A549 (cell line): ENCODE data around the gene KCNB1. TPM values are rescaled to one million over a fixed set of nuclear protein-coding genes. Genes with fewer than 3 reads are reported as not detected.
A peak's percentile ranks its signal among the peaks of the same experiment; 100 is the strongest.

Experiments used
- ATAC-seq, 2 experiments: fragments of 200-7000 bp in 1 of 2; fragments of >200 bp in 1 of 2; cut with Nextera tagmentation in 1 of 2; cut with Tn5 transposase in 1 of 2; 3 replicates each; pipeline versions ENCODE4 v1.8.0 to v1.9.1; 2018 to 2020; ENCODE audit warnings: mild to moderate bottlenecking in 1 of 2, moderate library complexity in 1 of 2
- CTCF ChIA-PET: fragments of 300-600 bp; sonication (Branson Sonifier 250); formaldehyde crosslinking; extraction: SDS; loops from one replicate; lab custom pipeline; 2021; ENCODE audit warnings: antibody characterized with exemption, inconsistent platforms; lab: Yijun Ruan, JAX
- POLR2A ChIA-PET: fragments of 350-600 bp; formaldehyde crosslinking; extraction: SDS; loops from one replicate; lab custom pipeline; 2021; ENCODE audit warnings: antibody characterized with exemption, inconsistent platforms; lab: Yijun Ruan, JAX
- DNase-seq, 2 experiments: peaks; one replicate each; pipeline versions ENCODE4 v3.0.0 to v3.0.0-alpha.2; 2011 to 2016; ENCODE audit warnings: low read depth in 1 of 2, low spot score in 1 of 2
- FAIRE-seq: peaks from 2 replicates; lab custom pipeline; 2011; peaks lifted over from hg19 to GRCh38; lab: Jason Lieb, UNC
- H3K27ac ChIP-seq, 2 experiments: fragments of >200 bp; sonication (Bioruptor Twin); formaldehyde crosslinking; 3 replicates each; pipeline ENCODE4 v1.5.1; 2016 to 2017
- H3K4me1 ChIP-seq: fragments of >200 bp; sonication (Bioruptor Twin); formaldehyde crosslinking; 3 replicates; pipeline ENCODE4 v1.6.1; 2016
- H3K4me2 ChIP-seq: fragments of >200 bp; sonication (Bioruptor Twin); formaldehyde crosslinking; 3 replicates; pipeline ENCODE4 v1.6.1; 2016
- H3K4me3 ChIP-seq: fragments of >200 bp; sonication (Bioruptor Twin); formaldehyde crosslinking; 3 replicates; pipeline ENCODE4 v1.5.1; 2016
- H3K9me3 ChIP-seq: fragments of >200 bp; sonication (Bioruptor Twin); formaldehyde crosslinking; 3 replicates; pipeline ENCODE4 v1.6.1; 2016
- ATOH8 ChIP-seq: fragments of 250-450 bp; sonication (Bioruptor Pico); IDR thresholded peaks from 2 replicates; pipeline ENCODE4 v1.5.0; 2020; ENCODE audit warnings: low read depth, mild to moderate bottlenecking, moderate library complexity
- CBX2 ChIP-seq: fragments of 200-600 bp; sonication (generic); IDR thresholded peaks from 2 replicates; pipeline ENCODE4 v1.6.1; 2016; ENCODE audit warnings: low read depth, mild to moderate bottlenecking, borderline replicate concordance
- CEBPB ChIP-seq, 2 experiments: fragments of >200 bp in 1 of 2; sonication (Bioruptor Twin) in 1 of 2; formaldehyde crosslinking in 1 of 2; IDR thresholded peaks; 2 replicates each; pipeline ENCODE4 v1.6.1; 2012 to 2016
- CHD4 ChIP-seq: fragments of 200-600 bp; sonication (generic); IDR thresholded peaks from 2 replicates; pipeline ENCODE4 v1.6.1; 2016; ENCODE audit warnings: antibody characterized with exemption, mild to moderate bottlenecking, borderline replicate concordance
- E2F6 ChIP-seq: IDR thresholded peaks from 2 replicates; pipeline ENCODE4 v1.6.1; 2012; ENCODE audit warnings: low read depth, borderline replicate concordance
- EHMT2 ChIP-seq: fragments of 200-600 bp; sonication (generic); IDR thresholded peaks from 2 replicates; pipeline ENCODE4 v1.6.1; 2016; ENCODE audit warnings: antibody characterized with exemption, low read depth, mild to moderate bottlenecking, moderate library complexity
- ESRRA ChIP-seq: fragments of 150-350 bp; IDR thresholded peaks from 2 replicates; pipeline ENCODE4 v1.6.1; 2014; ENCODE audit warnings: mild to moderate bottlenecking, low read length, borderline replicate concordance
- FOSB ChIP-seq: fragments of 250-450 bp; sonication (Bioruptor Pico); IDR thresholded peaks from 2 replicates; pipeline ENCODE4 v1.5.0; 2020; ENCODE audit warnings: mild to moderate bottlenecking, moderate library complexity
- HDAC2 ChIP-seq: fragments of 200-600 bp; sonication (generic); IDR thresholded peaks from 2 replicates; pipeline ENCODE4 v1.6.1; 2016
- HEYL ChIP-seq: fragments of 250-450 bp; sonication (Bioruptor Pico); IDR thresholded peaks from 2 replicates; pipeline ENCODE4 v1.8.0; 2021; ENCODE audit warnings: mild to moderate bottlenecking, moderate library complexity
- JUN ChIP-seq, 2 experiments: fragments of >200 bp; sonication (Bioruptor Twin); formaldehyde crosslinking; IDR thresholded peaks; 2 replicates in 1 of 2; 3 replicates in 1 of 2; pipeline ENCODE4 v1.6.1; 2016 to 2017
- JUNB ChIP-seq: fragments of >200 bp; sonication (Bioruptor Twin); formaldehyde crosslinking; IDR thresholded peaks from 2 replicates; pipeline ENCODE4 v1.6.1; 2016
- KDM5A ChIP-seq: fragments of 200-600 bp; sonication (generic); IDR thresholded peaks from 2 replicates; pipeline ENCODE4 v1.6.1; 2016; ENCODE audit warnings: antibody characterized with exemption, mild to moderate bottlenecking
- MAZ ChIP-seq: fragments of 150-350 bp; IDR thresholded peaks from 2 replicates; pipeline ENCODE4 v1.6.1; 2014; ENCODE audit warnings: antibody characterized with exemption, low read depth, low read length, borderline replicate concordance
- NFE2L2 ChIP-seq: fragments of 150-350 bp; conservative IDR thresholded peaks from 2 replicates; pipeline ENCODE4 v1.6.1; 2014; ENCODE audit warnings: low read length
- NPAS2 ChIP-seq: fragments of 250-450 bp; sonication (Bioruptor Pico); IDR thresholded peaks from 2 replicates; pipeline ENCODE4 v1.8.0; 2022; ENCODE audit warnings: mild to moderate bottlenecking, moderate library complexity, borderline replicate concordance
- NR3C1 ChIP-seq: fragments of >200 bp; sonication (Bioruptor Twin); formaldehyde crosslinking; IDR thresholded peaks from 3 replicates; pipeline ENCODE4 v1.6.1; 2017
- POLR2A ChIP-seq: IDR thresholded peaks from 2 replicates; pipeline ENCODE4 v1.6.1; 2012; ENCODE audit warnings: mild to moderate bottlenecking, low read length
- POLR2AphosphoS2 ChIP-seq: conservative IDR thresholded peaks from 2 replicates; pipeline ENCODE4 v1.6.1; 2012; ENCODE audit warnings: low read length, improper control_type of control experiment, inconsistent platforms
- RFX5 ChIP-seq: fragments of 450-650 bp; IDR thresholded peaks from 2 replicates; pipeline ENCODE4 v1.7.1; 2014; ENCODE audit warnings: antibody characterized with exemption, mild to moderate bottlenecking, moderate library complexity
- ZC3H11A ChIP-seq: fragments of 450-650 bp; IDR thresholded peaks from 2 replicates; pipeline ENCODE4 v1.6.1; 2014; ENCODE audit warnings: antibody characterized with exemption, mild to moderate bottlenecking
- ZFP36 ChIP-seq: fragments of 450-650 bp; IDR thresholded peaks from 2 replicates; pipeline ENCODE4 v1.6.1; 2014; ENCODE audit warnings: borderline replicate concordance; ENCODE audit not compliant: partially characterized antibody
- ZNF302 ChIP-seq: fragments of 250-450 bp; sonication (Bioruptor Pico); IDR thresholded peaks from 2 replicates; pipeline ENCODE4 v1.9.0; 2021; ENCODE audit warnings: inconsistent platforms, mild to moderate bottlenecking, moderate library complexity
- ZSCAN20 ChIP-seq: fragments of 250-450 bp; sonication (Bioruptor Pico); IDR thresholded peaks from 2 replicates; pipeline ENCODE4 v1.8.0; 2022; ENCODE audit warnings: mild to moderate bottlenecking, moderate library complexity
- WGBS: methylation state at CpG from one replicate; pipeline ENCODE4 v1.1.6; 2017; ENCODE audit errors: missing lambda C conversion rate; 5-methylcytosine and 5-hydroxymethylcytosine counted together
- polyA plus RNA-seq, 4 experiments: library from polyadenylated mRNA; depleted of rRNA in 3 of 4; stranded (reverse); fragments of >200 nt; fragmentation: RNase III in 1 of 4; extraction: RNeasy Plus Mini Kit Qiagen cat#74134 plus additional on column Dnase treatment in 1 of 4; gene quantifications; 2 replicates in 3 of 4; 3 replicates in 1 of 4; pipeline ENCODE4 v1.2.3, GENCODE V29; 2011 to 2017

The KCNB1 gene
- polyA plus RNA-seq, 2 of the 4 experiments (the other 2 are of a cell fraction), result 0.12 to 0.28 TPM

GRCh38 chr20:49405062-49405683, 77.3 kb downstream of the KCNB1 start:
- DNase-seq (no peak), ATAC-seq (no peak), FAIRE-seq (no peak)
- TF ChIP-seq NFE2L2 (no peak), CHD4 (no peak), HEYL (CRISPR knock-in tag) (no peak)
- no peak overlapping the region for H3K27ac ChIP-seq
- no peaks in the 10 kb centered on the region for H3K9me3 ChIP-seq
- H3K4me2 ChIP-seq, result no peak overlapping the region
- no peak overlapping the region for H3K4me3 ChIP-seq
- 41% methylated on average over 8 of the region's 8 CpGs for WGBS
- POLR2A ChIA-PET, result no interaction called here
- CTCF ChIA-PET, result interaction anchor here (1.0 to 1.2 kb wide), 3 partner anchors 14 to 104 kb away, joined by 3 to 4 read pairs (median 4); no protein-coding TSS in a partner anchor
- no peaks in the 10 kb centered on the region for H3K4me1 ChIP-seq

- H3K9me3 ChIP-seq, result no peaks in the 10 kb centered on the region
- no peak for DNase-seq
- TF ChIP-seq MAZ (no peak), RFX5 (no peak), NPAS2 (CRISPR knock-in tag) (no peak), FOSB (CRISPR knock-in tag) (no peak), ZSCAN20 (CRISPR knock-in tag) (no peak), CBX2 (no peak), KDM5A (no peak), ZNF302 (CRISPR knock-in tag) (no peak), E2F6 (no peak), POLR2A (no peak), ESRRA (no peak), HDAC2 (no peak)
- TF ChIP-seq, all 56 proteins: peak for 0
- ATAC-seq, result no peak
- no peak overlapping the region for H3K4me2 ChIP-seq
- H3K4me3 ChIP-seq, result no peak overlapping the region
- WGBS, result 89% methylated on average over 3 of the region's 3 CpGs
- POLR2A ChIA-PET, result no interaction called here
- CTCF ChIA-PET, result interaction anchor here (1.0 to 1.5 kb wide), 5 partner anchors 10 to 105 kb away, joined by 3 to 4 read pairs (median 4); no protein-coding TSS in a partner anchor
- H3K27ac ChIP-seq, result no peak overlapping the region
- no peak for FAIRE-seq
- H3K4me1 ChIP-seq, result no peaks in the 10 kb centered on the region
Measured at GRCh38 chr20:49404461-49404860, 78.0 kb downstream of the KCNB1 start.

- CTCF ChIA-PET, result interaction anchor here (1.0 to 2.7 kb wide), 5 partner anchors 9 to 104 kb away, joined by 3 to 14 read pairs (median 4); no protein-coding TSS in a partner anchor
Measured at GRCh38 chr20:49403911-49404310, 78.6 kb downstream of the KCNB1 start.

GRCh38 chr20:49403012-49403411, 79.5 kb downstream of the KCNB1 start:
- POLR2A ChIA-PET, result no interaction called here
- H3K27ac ChIP-seq, result no peak overlapping the region
- 78% methylated on average over 2 of the region's 2 CpGs for WGBS
- ATAC-seq (no peak), FAIRE-seq (no peak)
- H3K4me1 ChIP-seq, result no peaks in the 10 kb centered on the region
- H3K4me2 ChIP-seq, result no peak overlapping the region
- H3K9me3 ChIP-seq, result no peaks in the 10 kb centered on the region
- CTCF ChIA-PET, result interaction anchor here (1.0 to 2.7 kb wide), 4 partner anchors 19 to 81 kb away, joined by 3 to 14 read pairs (median 4); no protein-coding TSS in a partner anchor
- TF ChIP-seq JUN (IDR thresholded peaks at IDR 0.05) (no peak), JUNB (no peak), ZC3H11A (no peak), EHMT2 (no peak), ATOH8 (CRISPR knock-in tag) (no peak), ZFP36 (peak; percentile 33), NR3C1 (no peak), POLR2AphosphoS2 (no peak)
- TF ChIP-seq, all 56 proteins: peak for 1
- H3K4me3 ChIP-seq, result no peak overlapping the region
- DNase-seq, result no peak

More at GRCh38 chr20:49403911-49404310, 78.6 kb downstream of the KCNB1 start:
- DNase-seq (no peak), ATAC-seq (no peak), FAIRE-seq (no peak)
- H3K9me3 ChIP-seq, result no peaks in the 10 kb centered on the region
- no peak overlapping the region for H3K27ac ChIP-seq
- H3K4me2 ChIP-seq, result no peak overlapping the region
- H3K4me1 ChIP-seq, result no peaks in the 10 kb centered on the region
- H3K4me3 ChIP-seq, result no peak overlapping the region
- 82% methylated on average over 9 of the region's 9 CpGs for WGBS
- no peak for TF ChIP-seq CEBPB (IDR thresholded peaks at IDR 0.05)
- no peak for TF ChIP-seq MAZ
- POLR2A ChIA-PET, result no interaction called here
